ENCODE results near the gene LDHB.
"Not testable (repeated sequence)": the region's sequence is repeated elsewhere in the genome, so short reads cannot be mapped to it uniquely, and the experiment has no call there.

The LDHB gene

DNA sequence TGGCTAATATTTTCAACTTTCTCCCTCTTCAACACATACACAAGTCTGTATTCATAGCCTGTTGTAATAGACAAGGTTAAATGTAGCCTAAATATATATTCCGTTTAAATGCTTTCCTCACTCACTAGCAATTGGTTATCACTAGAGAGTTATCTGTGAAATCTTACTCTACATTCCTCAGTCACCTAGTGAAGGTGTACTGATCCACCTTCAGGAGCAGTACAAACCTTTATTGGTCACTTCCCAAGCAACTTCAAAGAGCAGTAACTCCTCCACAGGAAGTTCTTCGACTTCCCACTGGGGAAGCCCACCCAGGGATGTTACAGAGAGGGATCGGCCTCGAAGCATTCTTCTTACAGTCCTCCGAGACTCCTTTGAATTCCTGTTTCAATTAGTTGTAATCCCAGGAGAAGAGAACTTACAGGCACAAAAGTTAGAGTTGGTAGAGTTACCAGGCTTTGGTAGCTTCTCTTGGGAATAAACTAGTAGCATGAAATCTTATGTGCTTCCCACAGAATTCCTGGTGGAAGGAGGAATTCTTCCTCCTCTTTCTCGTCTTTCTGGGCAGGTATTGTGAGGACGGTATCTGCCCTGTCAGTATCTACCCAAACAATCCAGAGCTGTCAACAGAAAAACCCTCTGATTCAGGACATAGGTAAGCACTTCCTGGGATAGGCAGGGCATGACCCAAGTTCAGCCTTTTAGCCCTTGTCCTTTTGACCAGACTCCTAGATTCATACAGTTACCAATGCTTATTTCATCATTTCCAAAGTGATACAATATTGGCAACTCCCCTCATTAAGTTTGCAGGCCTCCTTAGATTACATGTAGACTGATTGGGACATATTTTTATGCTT lies 53.2 kb downstream of the LDHB start, which contains the start of gene GYS2:
Gene GYS2, minus strand, starts transcription at position 603 of the 857 bp plus-strand sequence. Its CDS starts 255 bp downstream, at position 348.
- no peaks in the 10 kb centered on the region for H3K36me3 ChIP-seq
- DNase-seq = no peak
- no peak within 1 kb of the TSS for H3K27ac ChIP-seq
- no peaks in the 10 kb centered on the region for H3K27me3 ChIP-seq (ENCODE audit: insufficient read depth, low read depth, severe bottlenecking)
- no peak within 1 kb of the TSS for H3K4me3 ChIP-seq (ENCODE audit: low read depth, low read length)
- H3K9me3 ChIP-seq (ENCODE audit: severe bottlenecking) = no peaks in the 10 kb centered on the region
- TF ChIP-seq, protein P1, sequence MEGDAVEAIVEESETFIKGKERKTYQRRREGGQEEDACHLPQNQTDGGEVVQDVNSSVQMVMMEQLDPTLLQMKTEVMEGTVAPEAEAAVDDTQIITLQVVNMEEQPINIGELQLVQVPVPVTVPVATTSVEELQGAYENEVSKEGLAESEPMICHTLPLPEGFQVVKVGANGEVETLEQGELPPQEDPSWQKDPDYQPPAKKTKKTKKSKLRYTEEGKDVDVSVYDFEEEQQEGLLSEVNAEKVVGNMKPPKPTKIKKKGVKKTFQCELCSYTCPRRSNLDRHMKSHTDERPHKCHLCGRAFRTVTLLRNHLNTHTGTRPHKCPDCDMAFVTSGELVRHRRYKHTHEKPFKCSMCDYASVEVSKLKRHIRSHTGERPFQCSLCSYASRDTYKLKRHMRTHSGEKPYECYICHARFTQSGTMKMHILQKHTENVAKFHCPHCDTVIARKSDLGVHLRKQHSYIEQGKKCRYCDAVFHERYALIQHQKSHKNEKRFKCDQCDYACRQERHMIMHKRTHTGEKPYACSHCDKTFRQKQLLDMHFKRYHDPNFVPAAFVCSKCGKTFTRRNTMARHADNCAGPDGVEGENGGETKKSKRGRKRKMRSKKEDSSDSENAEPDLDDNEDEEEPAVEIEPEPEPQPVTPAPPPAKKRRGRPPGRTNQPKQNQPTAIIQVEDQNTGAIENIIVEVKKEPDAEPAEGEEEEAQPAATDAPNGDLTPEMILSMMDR (IDR thresholded peaks at IDR 0.05; ENCODE audit: low read depth, low read length) = no peak

DNA sequence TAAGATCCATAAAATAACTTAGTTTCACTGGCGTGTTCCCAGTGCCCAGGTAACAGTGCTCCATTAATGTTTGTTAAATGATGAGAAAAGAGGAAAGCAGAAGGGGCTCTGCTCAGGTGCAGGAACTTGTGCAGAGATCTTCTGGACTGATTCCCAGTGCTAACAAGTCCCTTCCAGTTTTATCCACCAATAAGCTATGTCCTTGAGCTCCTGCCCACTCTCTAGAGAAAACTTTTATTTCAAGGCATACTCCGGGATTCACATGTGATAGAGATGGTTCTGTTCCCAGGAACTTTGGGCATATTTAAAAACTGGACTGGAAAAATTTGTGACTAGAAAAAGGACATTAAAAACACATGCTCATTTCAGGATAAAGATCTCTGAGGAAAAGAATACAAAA lies 54.9 kb downstream of the LDHB start:
- TF ChIP-seq, protein P1 (IDR thresholded peaks at IDR 0.05; ENCODE audit: low read depth, low read length) = no peak
- no peaks in the 10 kb centered on the region for H3K36me3 ChIP-seq
- no peak overlapping the region for H3K27ac ChIP-seq
- no peaks in the 10 kb centered on the region for H3K27me3 ChIP-seq (ENCODE audit: insufficient read depth, low read depth, severe bottlenecking)
- no peaks in the 10 kb centered on the region for H3K9me3 ChIP-seq (ENCODE audit: severe bottlenecking)
- H3K4me3 ChIP-seq (ENCODE audit: low read depth, low read length) = no peak overlapping the region
- DNase-seq = no peak

DNA sequence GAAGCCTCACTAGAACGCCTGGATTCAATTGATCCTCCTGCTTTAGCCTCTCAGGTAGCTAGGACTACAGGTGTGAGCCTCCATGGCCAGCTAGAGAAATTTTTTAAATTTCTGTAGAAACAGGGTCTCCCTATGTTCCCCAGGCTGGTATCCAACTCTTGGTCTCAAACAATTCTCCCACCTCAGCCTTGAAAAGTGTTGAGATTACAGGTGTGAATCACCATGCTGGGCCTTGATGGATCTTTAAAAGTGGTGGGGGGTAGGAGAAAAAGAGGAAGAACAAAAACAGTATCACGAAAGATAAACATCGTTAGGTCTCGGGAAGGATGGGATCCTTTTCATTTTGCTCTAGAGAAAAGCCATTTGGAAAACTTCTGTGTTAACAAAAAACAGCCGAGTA lies 57.4 kb downstream of the LDHB start:
- H3K27ac ChIP-seq = no peak overlapping the region
- no peaks in the 10 kb centered on the region for H3K36me3 ChIP-seq
- H3K27me3 ChIP-seq (ENCODE audit: insufficient read depth, low read depth, severe bottlenecking) = no peaks in the 10 kb centered on the region
- TF ChIP-seq, protein P1 (IDR thresholded peaks at IDR 0.05; ENCODE audit: low read depth, low read length) = no peak
- H3K9me3 ChIP-seq (ENCODE audit: severe bottlenecking) = no peaks in the 10 kb centered on the region
- no peak overlapping the region for H3K4me3 ChIP-seq (ENCODE audit: low read depth, low read length)
- DNase-seq = no peak

DNA sequence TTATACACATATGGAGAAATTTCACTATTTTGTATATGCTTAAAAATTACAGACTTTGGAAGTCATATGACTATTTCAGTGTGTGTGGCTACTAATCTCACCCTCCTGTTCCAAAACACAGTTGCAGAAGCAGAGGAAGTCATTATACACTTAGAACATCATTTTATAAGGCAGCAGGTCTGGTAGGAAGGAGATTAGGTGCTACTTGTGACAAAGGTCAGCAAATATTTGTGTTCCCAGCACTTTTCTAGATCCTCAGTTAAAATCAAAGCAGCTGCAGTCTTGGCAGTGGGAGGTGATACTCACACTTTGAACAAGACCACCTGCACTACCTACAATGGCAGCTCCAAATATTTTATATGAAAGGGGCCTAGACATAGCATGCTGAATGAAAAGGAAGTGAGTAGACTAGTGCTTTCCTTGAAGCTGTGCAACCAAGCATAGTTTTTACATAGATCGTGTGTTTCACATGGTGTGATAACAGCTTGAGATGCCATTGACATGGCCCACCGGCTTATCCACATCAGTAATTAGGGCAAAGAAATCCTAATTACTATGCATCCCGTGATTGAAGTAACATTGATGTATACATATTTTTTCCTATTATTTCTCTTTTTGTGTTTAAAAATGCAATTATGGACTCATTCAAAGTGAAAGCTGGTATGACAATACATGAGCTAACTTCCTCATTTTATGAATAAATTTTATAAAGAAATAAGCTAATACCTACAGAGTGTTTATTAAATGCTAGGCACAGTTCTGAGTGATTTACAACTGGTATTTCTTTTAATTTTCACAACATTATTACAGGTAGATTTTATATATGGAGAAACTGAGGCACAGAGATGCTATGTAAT lies 58.3 kb downstream of the LDHB start:
- Histone ChIP-seq H3K4me3 (ENCODE audit: low read depth, low read length) (no peak overlapping the region), H3K27ac (no peak overlapping the region), H3K9me3 (ENCODE audit: severe bottlenecking) (no peaks in the 10 kb centered on the region), H3K36me3 (no peaks in the 10 kb centered on the region), H3K27me3 (ENCODE audit: insufficient read depth, low read depth, severe bottlenecking) (no peaks in the 10 kb centered on the region)
- TF ChIP-seq, protein P1 (IDR thresholded peaks at IDR 0.05; ENCODE audit: low read depth, low read length) = no peak
- DNase-seq = no peak

DNA sequence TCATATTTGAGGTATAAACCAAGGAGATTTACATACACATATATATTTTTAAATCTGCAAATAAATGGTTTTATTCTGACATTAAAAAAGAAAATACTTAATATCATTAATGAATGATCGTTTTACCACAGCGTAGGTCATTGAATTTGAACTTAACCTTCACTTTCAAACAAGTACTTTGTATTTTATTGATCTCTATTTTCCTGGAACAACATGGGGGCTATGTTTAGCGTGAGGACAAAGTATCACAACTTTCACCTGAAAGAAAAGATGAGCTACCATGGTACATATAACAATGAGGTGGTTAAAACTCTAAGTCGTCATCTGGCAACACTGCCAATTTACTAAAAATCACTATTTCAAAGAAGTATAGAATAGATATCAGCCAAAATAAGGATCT lies 59.0 kb downstream of the LDHB start:
- H3K9me3 ChIP-seq (ENCODE audit: severe bottlenecking) = no peaks in the 10 kb centered on the region
- no peak overlapping the region for H3K4me3 ChIP-seq (ENCODE audit: low read depth, low read length)
- no peaks in the 10 kb centered on the region for H3K36me3 ChIP-seq
- TF ChIP-seq, protein P1 (IDR thresholded peaks at IDR 0.05; ENCODE audit: low read depth, low read length) = no peak
- DNase-seq = no peak
- no peaks in the 10 kb centered on the region for H3K27me3 ChIP-seq (ENCODE audit: insufficient read depth, low read depth, severe bottlenecking)
- H3K27ac ChIP-seq = no peak overlapping the region

DNA sequence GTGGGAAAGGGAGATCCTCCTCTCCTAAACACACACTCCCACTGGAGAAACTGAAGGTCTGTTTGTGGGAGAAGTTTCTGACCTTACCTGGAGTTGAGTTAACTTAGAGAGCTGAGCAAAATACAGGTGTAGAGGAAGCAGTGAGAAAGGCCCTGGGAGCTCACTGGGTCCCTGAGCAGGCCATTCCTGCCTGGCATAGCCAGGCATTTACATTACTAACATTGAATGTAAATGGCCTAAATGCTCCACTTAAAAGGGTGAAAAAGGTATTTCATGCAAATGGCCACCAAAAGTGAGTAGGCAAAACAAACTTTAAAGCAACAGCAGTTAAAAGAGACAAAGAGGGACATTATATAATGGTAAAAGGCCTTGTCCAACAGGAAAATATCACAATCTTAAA lies 62.3 kb downstream of the LDHB start:
- H3K4me3 ChIP-seq (ENCODE audit: low read depth, low read length); H3K27me3 ChIP-seq (ENCODE audit: insufficient read depth, low read depth, severe bottlenecking); DNase-seq; H3K9me3 ChIP-seq (ENCODE audit: severe bottlenecking); H3K36me3 ChIP-seq; H3K27ac ChIP-seq: not testable (repeated sequence)

All from WERI-Rb-1 (cell line).